22Rv1 (cell line): ENCODE results near the gene YES1.

Source experiments
- CTCF ChIP-seq: fragments of 450-650 bp; IDR thresholded peaks from 2 replicates; pipeline ENCODE4 v1.5.1; 2017; ENCODE audit warnings: mild to moderate bottlenecking
- ZFX ChIP-seq: fragments of 450-650 bp; IDR thresholded peaks from 2 replicates; pipeline ENCODE4 v1.6.1; 2017; ENCODE audit warnings: antibody characterized with exemption, borderline replicate concordance

DNA sequence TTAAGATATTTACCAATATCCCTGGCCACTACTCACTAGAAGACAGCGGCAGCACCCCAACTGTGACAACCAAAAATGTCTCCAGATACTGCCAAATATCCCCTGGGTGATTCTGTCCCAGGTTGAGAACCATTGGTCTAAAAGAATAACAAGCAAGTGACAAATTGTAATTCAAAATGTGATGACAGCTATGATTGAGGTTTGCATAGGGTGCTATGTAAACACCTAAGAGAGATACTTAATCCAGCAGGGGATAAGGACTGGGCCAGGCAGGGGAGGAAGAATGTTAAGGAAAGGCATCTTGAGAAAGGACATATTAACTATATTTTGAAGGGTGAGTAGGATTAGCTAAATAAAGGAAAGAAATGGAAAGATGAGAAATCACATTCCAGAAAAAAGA, 61.6 kb downstream of the YES1 start:
- TF ChIP-seq CTCF (no peak), ZFX (no peak)
